ENCODE data around the gene C22orf23. TPM values are rescaled to one million over a fixed set of nuclear protein-coding genes. Genes with fewer than 3 reads are reported as not detected.
"Not testable (repeated sequence)": the region's sequence is repeated elsewhere in the genome, so short reads cannot be mapped to it uniquely, and the experiment has no call there.

Gene C22orf23
- total RNA-seq, 1 experiment from 2014 or later, result 2.4 TPM

GRCh38 chr22:37959231-37959825 lies 5.9 kb upstream of the C22orf23 start:
- DNase-seq (ENCODE audit: extremely low read depth, low read depth), result no peak

GRCh38 chr22:37957232-37957631 lies 3.8 kb upstream of the C22orf23 start:
- no peak for DNase-seq (ENCODE audit: extremely low read depth, low read depth)

- not testable (repeated sequence) for DNase-seq (ENCODE audit: extremely low read depth, low read depth)
These were observed 2.5 kb upstream of the C22orf23 start for GRCh38 chr22:37955825-37956397.

- no peak for DNase-seq (ENCODE audit: extremely low read depth, low read depth)
These were observed 1.3 kb upstream of the C22orf23 start for GRCh38 chr22:37954686-37955085.

GRCh38 chr22:37953062-37953436 lies 352 bp downstream of the C22orf23 start:
- DNase-seq (ENCODE audit: extremely low read depth, low read depth), result no peak

- DNase-seq (ENCODE audit: extremely low read depth, low read depth), result not testable (repeated sequence)
These were observed 772 bp downstream of the C22orf23 start for GRCh38 chr22:37952629-37953028.

GRCh38 chr22:37951305-37951704 lies 2.1 kb downstream of the C22orf23 start:
- no peak for DNase-seq (ENCODE audit: extremely low read depth, low read depth)

GRCh38 chr22:37947142-37947795 lies 6.1 kb downstream of the C22orf23 start:
- DNase-seq (ENCODE audit: extremely low read depth, low read depth), result not testable (repeated sequence)

GRCh38 chr22:37944423-37944822 lies 9.0 kb downstream of the C22orf23 start:
- DNase-seq (ENCODE audit: extremely low read depth, low read depth), result not testable (repeated sequence)

- no peak for DNase-seq (ENCODE audit: extremely low read depth, low read depth)
These were observed 9.6 kb downstream of the C22orf23 start for GRCh38 chr22:37943825-37944198.

GRCh38 chr22:37943136-37943824 lies 10.1 kb downstream of the C22orf23 start:
- no peak for DNase-seq (ENCODE audit: extremely low read depth, low read depth)

GRCh38 chr22:37942133-37942532 lies 11.3 kb downstream of the C22orf23 start:
- no peak for DNase-seq (ENCODE audit: extremely low read depth, low read depth)

GRCh38 chr22:37940698-37941376 lies 12.6 kb downstream of the C22orf23 start:
- no peak for DNase-seq (ENCODE audit: extremely low read depth, low read depth)

- peak; percentile 62 for DNase-seq (ENCODE audit: extremely low read depth, low read depth)
These were observed 19.6 kb downstream of the C22orf23 start for GRCh38 chr22:37933711-37934376.

- no peak for DNase-seq (ENCODE audit: extremely low read depth, low read depth)
These were observed 20.4 kb downstream of the C22orf23 start for GRCh38 chr22:37932821-37933578.

- DNase-seq (ENCODE audit: extremely low read depth, low read depth), result no peak
These were observed 21.0 kb downstream of the C22orf23 start for GRCh38 chr22:37932401-37932800.

- no peak for DNase-seq (ENCODE audit: extremely low read depth, low read depth)
These were observed 21.5 kb downstream of the C22orf23 start for GRCh38 chr22:37931893-37932389.

- DNase-seq (ENCODE audit: extremely low read depth, low read depth), result no peak
These were observed 22.4 kb downstream of the C22orf23 start for GRCh38 chr22:37930952-37931440.

GRCh38 chr22:37930270-37930951 lies 23.0 kb downstream of the C22orf23 start:
- DNase-seq (ENCODE audit: extremely low read depth, low read depth), result no peak
